DND-41 (cell line): ENCODE data around the gene C1orf21.

Source experiments
- ATAC-seq: fragments of 200-7000 bp; cut with Tn5 transposase; 3 replicates; pipeline ENCODE4 v1.9.1; 2021; ENCODE audit warnings: low read depth; ENCODE audit not compliant: insufficient read depth
- DNase-seq: peaks from one replicate; pipeline ENCODE4 v3.0.0-alpha.2; 2020
- H2AFZ ChIP-seq: 2 replicates; pipeline ENCODE4 v1.6.0; 2012; ENCODE audit warnings: low read depth, low read length
- H3K27ac ChIP-seq: 2 replicates; pipeline ENCODE4 v1.5.1; 2012; ENCODE audit warnings: low read length, inconsistent platforms
- H3K27me3 ChIP-seq: fragments of 200-600 bp; sonication (generic); 2 replicates; pipeline ENCODE4 v1.6.0; 2012; ENCODE audit warnings: low read length, mild to moderate bottlenecking, inconsistent platforms; ENCODE audit not compliant: insufficient read depth, poor library complexity
- H3K36me3 ChIP-seq: 2 replicates; pipeline ENCODE4 v1.5.1; 2012; ENCODE audit warnings: low read length, inconsistent platforms; ENCODE audit not compliant: insufficient read depth
- H3K4me1 ChIP-seq: 2 replicates; pipeline ENCODE4 v1.5.1; 2012; ENCODE audit warnings: mild to moderate bottlenecking, low read length; ENCODE audit not compliant: insufficient read depth
- H3K4me2 ChIP-seq: 2 replicates; pipeline ENCODE4 v1.6.0; 2012; ENCODE audit warnings: mild to moderate bottlenecking, moderate library complexity, low read length, inconsistent platforms; ENCODE audit not compliant: insufficient read depth
- H3K4me3 ChIP-seq, 2 experiments: fragments of 200-600 bp in 1 of 2; shearing (Covaris generic) in 1 of 2; 2 replicates each; pipeline ENCODE4 v1.5.1; 2012 to 2016; ENCODE audit warnings: inconsistent platforms in 2 of 2, low read length in 2 of 2, mild to moderate bottlenecking in 2 of 2, low read depth in 1 of 2, moderate library complexity in 1 of 2
- H3K79me2 ChIP-seq: 2 replicates; pipeline ENCODE4 v1.6.0; 2012; ENCODE audit warnings: low read length, inconsistent platforms; ENCODE audit not compliant: insufficient read depth
- H3K9ac ChIP-seq: 2 replicates; pipeline ENCODE4 v1.6.0; 2012; ENCODE audit warnings: low read depth, mild to moderate bottlenecking, inconsistent platforms, low read length, moderate library complexity
- H3K9me3 ChIP-seq: 2 replicates; pipeline ENCODE4 v1.5.1; 2012; ENCODE audit warnings: low read length, moderate library complexity, mild to moderate bottlenecking, inconsistent platforms; ENCODE audit not compliant: insufficient read depth, severe bottlenecking
- H4K20me1 ChIP-seq: 2 replicates; pipeline ENCODE4 v1.6.0; 2012; ENCODE audit warnings: low read length; ENCODE audit not compliant: insufficient read depth
- CTCF ChIP-seq: IDR thresholded peaks from 2 replicates; pipeline ENCODE4 v1.5.1; 2012; ENCODE audit warnings: borderline replicate concordance, low read length, moderate library complexity, mild to moderate bottlenecking; ENCODE audit not compliant: poor library complexity, severe bottlenecking; ENCODE audit errors: extremely low read depth
- EZH2 ChIP-seq: IDR thresholded peaks from 3 replicates; pipeline ENCODE4 v1.6.1; 2012; ENCODE audit warnings: borderline replicate concordance, low read depth, mild to moderate bottlenecking, moderate library complexity, low read length, inconsistent platforms; ENCODE audit not compliant: severe bottlenecking

C1orf21 gene

DNA sequence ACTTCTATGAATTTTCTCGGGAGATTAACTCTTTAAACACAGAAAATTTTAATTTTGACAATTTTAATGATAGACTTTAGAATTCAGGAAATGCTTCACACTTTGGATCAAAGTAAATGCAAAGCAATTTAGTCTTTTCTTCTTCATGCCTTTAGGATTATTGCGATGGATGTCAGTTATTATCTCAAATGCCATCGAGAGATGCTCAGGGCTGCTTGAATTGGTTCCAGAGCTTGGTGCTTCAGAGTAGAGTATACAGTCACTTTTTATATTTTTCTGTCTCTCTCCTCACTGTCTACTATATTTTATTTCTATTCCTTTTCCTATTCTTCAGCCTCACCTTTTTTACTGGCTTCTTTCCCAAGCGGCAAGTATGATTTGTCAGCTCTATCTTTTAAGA lies 59.2 kb downstream of the C1orf21 start:
- no peaks in the 10 kb centered on the region for H3K4me1 ChIP-seq
- DNase-seq (no peak), ATAC-seq (no peak)
- H3K4me2 ChIP-seq = no peak overlapping the region
- H3K36me3 ChIP-seq = no peaks in the 10 kb centered on the region
- TF ChIP-seq CTCF = no peak
- TF ChIP-seq EZH2 = no peak
- H2AFZ ChIP-seq = no peak overlapping the region
- no peaks in the 10 kb centered on the region for H4K20me1 ChIP-seq
- H3K9me3 ChIP-seq = no peaks in the 10 kb centered on the region
- no peaks in the 10 kb centered on the region for H3K79me2 ChIP-seq
- no peak overlapping the region for H3K27ac ChIP-seq
- H3K9ac ChIP-seq = no peak overlapping the region
- no peak overlapping the region for H3K4me3 ChIP-seq
- H3K27me3 ChIP-seq = no peaks in the 10 kb centered on the region

- H3K27ac ChIP-seq = no peak overlapping the region
- H3K4me3 ChIP-seq = no peak overlapping the region
- H3K79me2 ChIP-seq = no peaks in the 10 kb centered on the region
- ATAC-seq = no peak
- TF ChIP-seq CTCF (no peak), EZH2 (no peak)
- no peak for DNase-seq
- H3K36me3 ChIP-seq = no peaks in the 10 kb centered on the region
- no peaks in the 10 kb centered on the region for H3K9me3 ChIP-seq
- H2AFZ ChIP-seq = no peak overlapping the region
- H3K4me2 ChIP-seq = no peak overlapping the region
- H3K9ac ChIP-seq = no peak overlapping the region
- no peaks in the 10 kb centered on the region for H3K27me3 ChIP-seq
- H4K20me1 ChIP-seq = no peaks in the 10 kb centered on the region
- no peaks in the 10 kb centered on the region for H3K4me1 ChIP-seq
These were observed 60.9 kb downstream of the C1orf21 start for GRCh38 chr1:184447651-184448185.

DNA sequence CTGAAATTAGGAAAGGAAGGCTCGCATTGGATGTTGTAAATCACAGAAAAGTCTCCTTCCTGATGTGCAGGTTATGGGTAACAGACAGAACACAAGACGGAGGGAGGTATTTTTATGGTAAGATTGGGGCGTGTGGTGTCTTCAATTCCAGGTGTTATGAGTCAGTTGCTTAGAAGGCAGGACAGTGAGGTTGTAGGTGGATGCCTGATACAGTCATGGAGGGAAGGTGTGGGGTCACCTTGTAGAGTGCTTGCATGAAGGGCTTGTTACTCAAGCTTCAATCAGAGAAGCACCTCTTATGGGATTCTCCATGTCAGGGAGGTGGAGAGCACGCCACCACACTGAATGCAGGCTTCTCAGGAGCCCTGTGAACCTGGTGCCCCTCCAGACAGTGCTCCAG lies 63.1 kb downstream of the C1orf21 start:
- no peak for TF ChIP-seq CTCF
- no peak for TF ChIP-seq EZH2
- Histone ChIP-seq H3K4me3 (no peak overlapping the region), H4K20me1 (no peaks in the 10 kb centered on the region), H2AFZ (no peak overlapping the region), H3K4me2 (no peak overlapping the region), H3K9ac (no peak overlapping the region), H3K27me3 (no peaks in the 10 kb centered on the region), H3K4me1 (no peaks in the 10 kb centered on the region), H3K36me3 (no peaks in the 10 kb centered on the region), H3K79me2 (no peaks in the 10 kb centered on the region), H3K27ac (no peak overlapping the region), H3K9me3 (no peaks in the 10 kb centered on the region)
- DNase-seq (no peak), ATAC-seq (no peak)

DNA sequence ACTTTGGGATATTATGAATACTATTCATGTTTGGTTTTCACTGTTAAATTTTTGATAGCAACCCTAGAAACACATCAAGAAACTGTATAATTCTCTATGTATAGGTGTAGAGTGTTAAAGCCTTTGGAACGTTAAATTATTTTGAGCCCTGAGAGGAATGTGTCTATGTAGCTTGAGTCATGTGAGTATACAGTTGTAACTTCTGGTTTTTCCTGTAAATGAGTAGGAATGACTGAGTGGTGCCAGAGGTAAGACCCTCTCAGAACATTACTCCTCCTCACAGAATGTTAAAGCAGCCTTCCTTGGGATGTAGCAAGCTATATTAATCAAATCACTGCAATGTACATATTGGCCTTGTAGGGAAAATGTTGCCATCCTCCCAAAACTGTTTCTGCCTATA lies 69.0 kb downstream of the C1orf21 start:
- TF ChIP-seq EZH2 = no peak
- no peak for TF ChIP-seq CTCF
- H3K36me3 ChIP-seq = no peaks in the 10 kb centered on the region
- DNase-seq = no peak
- no peak overlapping the region for H3K27ac ChIP-seq
- no peaks in the 10 kb centered on the region for H3K27me3 ChIP-seq
- no peaks in the 10 kb centered on the region for H3K4me1 ChIP-seq
- no peaks in the 10 kb centered on the region for H3K79me2 ChIP-seq
- H3K9me3 ChIP-seq = no peaks in the 10 kb centered on the region
- H3K4me2 ChIP-seq = no peak overlapping the region
- no peak for ATAC-seq
- no peaks in the 10 kb centered on the region; the same call in 1 of the 2 replicates for H4K20me1 ChIP-seq
- no peak overlapping the region for H3K9ac ChIP-seq
- H3K4me3 ChIP-seq = no peak overlapping the region
- no peak overlapping the region for H2AFZ ChIP-seq
